AG09309 (cell line): Measurements from ENCODE around the gene PLD1.
"Not testable (repeated sequence)": the region's sequence is repeated elsewhere in the genome, so short reads cannot be mapped to it uniquely, and the experiment has no call there.

Source experiments
- DNase-seq: peaks from one replicate; pipeline ENCODE4 v3.0.0-alpha.2; 2010; ENCODE audit warnings: low read depth
- H3K4me3 ChIP-seq: 2 replicates; pipeline ENCODE4 v1.5.1; 2011; ENCODE audit warnings: mild to moderate bottlenecking, low read depth, low read length, moderate library complexity; ENCODE audit not compliant: control insufficient read depth
- TF ChIP-seq, protein P1 (sequence below): IDR thresholded peaks from 2 replicates; pipeline ENCODE4 v1.5.1; 2011; ENCODE audit warnings: mild to moderate bottlenecking, low read depth, low read length, inconsistent platforms; ENCODE audit not compliant: insufficient read depth, control insufficient read depth; ENCODE audit errors: missing control alignments

PLD1 gene

GRCh38 chr3:171643681-171644080, 166.6 kb downstream of the PLD1 start:
- TF ChIP-seq, protein P1, sequence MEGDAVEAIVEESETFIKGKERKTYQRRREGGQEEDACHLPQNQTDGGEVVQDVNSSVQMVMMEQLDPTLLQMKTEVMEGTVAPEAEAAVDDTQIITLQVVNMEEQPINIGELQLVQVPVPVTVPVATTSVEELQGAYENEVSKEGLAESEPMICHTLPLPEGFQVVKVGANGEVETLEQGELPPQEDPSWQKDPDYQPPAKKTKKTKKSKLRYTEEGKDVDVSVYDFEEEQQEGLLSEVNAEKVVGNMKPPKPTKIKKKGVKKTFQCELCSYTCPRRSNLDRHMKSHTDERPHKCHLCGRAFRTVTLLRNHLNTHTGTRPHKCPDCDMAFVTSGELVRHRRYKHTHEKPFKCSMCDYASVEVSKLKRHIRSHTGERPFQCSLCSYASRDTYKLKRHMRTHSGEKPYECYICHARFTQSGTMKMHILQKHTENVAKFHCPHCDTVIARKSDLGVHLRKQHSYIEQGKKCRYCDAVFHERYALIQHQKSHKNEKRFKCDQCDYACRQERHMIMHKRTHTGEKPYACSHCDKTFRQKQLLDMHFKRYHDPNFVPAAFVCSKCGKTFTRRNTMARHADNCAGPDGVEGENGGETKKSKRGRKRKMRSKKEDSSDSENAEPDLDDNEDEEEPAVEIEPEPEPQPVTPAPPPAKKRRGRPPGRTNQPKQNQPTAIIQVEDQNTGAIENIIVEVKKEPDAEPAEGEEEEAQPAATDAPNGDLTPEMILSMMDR: no peak
- no peak overlapping the region for H3K4me3 ChIP-seq
- DNase-seq: no peak

DNA sequence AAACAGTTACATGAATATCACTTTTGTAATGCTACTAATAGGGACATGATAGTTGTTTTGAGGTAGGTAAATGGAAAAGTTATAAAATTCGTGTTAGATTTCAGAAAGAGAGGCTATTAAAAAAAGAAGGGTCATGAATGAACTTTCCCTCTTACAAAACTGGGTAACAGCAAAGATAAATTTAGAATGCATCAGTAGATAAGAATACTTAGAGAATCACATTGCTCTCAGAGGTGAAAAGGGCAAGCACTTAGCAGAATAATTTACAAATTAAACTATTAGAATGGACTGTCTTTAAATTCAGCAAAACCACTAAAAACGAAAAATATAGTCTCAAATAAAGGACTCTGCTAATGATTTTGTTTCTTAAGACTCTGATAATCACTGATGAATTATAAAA, 167.2 kb downstream of the PLD1 start:
- H3K4me3 ChIP-seq: no peak overlapping the region

GRCh38 chr3:171640520-171641412, 169.5 kb downstream of the PLD1 start:
- no peak overlapping the region for H3K4me3 ChIP-seq
- TF ChIP-seq, protein P1: peak; percentile 41
- DNase-seq: peak; percentile 16

More for the DNA sequence above, 167.2 kb downstream of the PLD1 start:
- no peak for DNase-seq
- TF ChIP-seq, protein P1: no peak

DNA sequence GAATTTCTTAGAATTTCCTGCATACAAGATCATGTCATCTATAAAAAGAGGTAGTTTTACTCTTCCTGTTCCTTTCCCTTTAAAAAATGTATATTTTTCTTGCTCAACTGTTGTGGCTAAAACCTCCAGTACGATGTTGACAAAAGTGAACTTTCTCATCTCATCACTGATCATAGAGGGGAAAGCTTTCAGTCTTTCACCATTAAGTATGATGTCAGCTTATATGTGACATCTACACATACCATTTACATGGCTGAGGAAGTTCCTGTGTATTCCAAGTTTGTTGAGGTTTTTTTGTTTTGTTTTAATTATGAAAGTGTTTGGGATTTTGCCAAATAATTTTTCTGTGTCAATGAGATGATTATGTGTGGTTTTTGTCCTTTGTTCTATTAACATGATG, 173.6 kb downstream of the PLD1 start:
- H3K4me3 ChIP-seq: no peak overlapping the region
- DNase-seq: no peak
- TF ChIP-seq, protein P1: no peak

- no peak overlapping the region for H3K4me3 ChIP-seq
- TF ChIP-seq, protein P1: no peak
- DNase-seq: no peak
These were observed 177.5 kb downstream of the PLD1 start for GRCh38 chr3:171632766-171633165.

DNA sequence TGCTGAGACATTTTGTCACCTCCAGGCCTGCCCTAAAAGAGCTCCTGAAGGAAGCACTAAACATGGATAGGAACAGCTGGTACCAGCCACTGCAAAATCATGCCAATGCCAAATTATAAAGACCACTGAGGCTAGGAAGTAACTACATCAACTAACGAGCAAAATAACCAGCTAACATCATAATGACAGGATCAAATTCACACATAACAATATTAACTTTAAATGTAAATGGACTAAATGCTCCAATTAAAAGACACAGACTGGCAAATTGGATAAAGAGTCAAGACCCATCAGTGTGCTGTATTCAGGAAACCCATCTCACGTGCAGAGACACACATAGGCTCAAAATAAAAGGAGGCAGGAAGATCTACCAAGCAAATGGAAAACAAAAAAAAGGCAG, 183.5 kb downstream of the PLD1 start:
- H3K4me3 ChIP-seq, DNase-seq: not testable (repeated sequence)

- no peak overlapping the region for H3K4me3 ChIP-seq
- TF ChIP-seq, protein P1: no peak
- DNase-seq: no peak
These were observed 188.2 kb downstream of the PLD1 start for GRCh38 chr3:171622126-171622525.
